GM12891 (cell line): ENCODE data around the gene LRRC4.

Experiments
- DNase-seq: peaks from one replicate; pipeline ENCODE4 v3.0.0; 2011; ENCODE audit warnings: low spot score; ENCODE audit not compliant: insufficient read length
- FAIRE-seq: peaks from 2 replicates; lab custom pipeline; 2011; peaks lifted over from hg19 to GRCh38; lab: Jason Lieb, UNC
- PAX5 ChIP-seq: IDR thresholded peaks from 2 replicates; pipeline ENCODE4 v1.6.1; 2011; ENCODE audit warnings: low read length, moderate library complexity, mild to moderate bottlenecking; ENCODE audit not compliant: insufficient read depth, severe bottlenecking
- POLR2A ChIP-seq: IDR thresholded peaks from 2 replicates; pipeline ENCODE4 v1.6.1; 2011; ENCODE audit warnings: low read depth, low read length, control low read depth
- POLR2AphosphoS5 ChIP-seq: IDR thresholded peaks from 2 replicates; pipeline ENCODE4 v1.6.1; 2011; ENCODE audit warnings: low read depth, low read length, control low read depth
- POU2F2 ChIP-seq: IDR thresholded peaks from 2 replicates; pipeline ENCODE4 v1.6.1; 2011; ENCODE audit warnings: low read depth, mild to moderate bottlenecking, control low read depth, low read length, moderate library complexity
- SPI1 ChIP-seq: IDR thresholded peaks from 2 replicates; pipeline ENCODE4 v1.6.1; 2011; ENCODE audit warnings: low read depth, low read length, control low read depth
- TAF1 ChIP-seq: IDR thresholded peaks from 2 replicates; pipeline ENCODE4 v1.6.1; 2011; ENCODE audit warnings: low read depth, low read length, control low read depth

Gene LRRC4

DNA sequence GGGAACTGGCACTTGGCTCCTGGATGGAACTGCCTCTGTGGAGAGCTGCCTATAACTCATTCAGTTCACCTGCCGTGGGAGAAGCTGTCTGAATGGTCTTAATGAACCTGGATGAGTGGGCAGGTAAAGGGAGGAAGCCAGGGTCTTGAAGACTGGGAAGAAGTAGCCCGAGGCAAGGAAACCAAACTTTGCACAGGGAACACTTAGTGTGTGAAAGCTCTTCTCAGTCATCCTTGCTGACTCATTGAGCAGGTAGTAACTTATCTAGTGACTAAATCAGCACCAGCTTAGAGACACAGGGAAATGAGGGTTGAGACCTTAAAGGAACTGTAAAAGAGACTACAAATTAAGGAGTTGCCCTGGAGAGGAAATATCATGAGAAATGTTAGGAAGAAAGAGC lies 9.9 kb downstream of the LRRC4 start:
- TF ChIP-seq POLR2A: no peak
- no peak for TF ChIP-seq TAF1
- TF ChIP-seq POU2F2: no peak
- no peak for TF ChIP-seq SPI1
- no peak for TF ChIP-seq PAX5
- TF ChIP-seq POLR2AphosphoS5: no peak
- FAIRE-seq (no peak), DNase-seq (no peak)

GRCh38 chr7:128020159-128020558 lies 11.1 kb downstream of the LRRC4 start:
- no peak for DNase-seq
- FAIRE-seq: no peak
- TF ChIP-seq POLR2A (no peak), POLR2AphosphoS5 (no peak), PAX5 (no peak), TAF1 (no peak), SPI1 (no peak), POU2F2 (no peak)

- no peak for FAIRE-seq
- DNase-seq: no peak
- TF ChIP-seq POU2F2: no peak
- TF ChIP-seq POLR2AphosphoS5: no peak
- no peak for TF ChIP-seq TAF1
- TF ChIP-seq SPI1: no peak
- no peak for TF ChIP-seq PAX5
- no peak for TF ChIP-seq POLR2A
Observed at GRCh38 chr7:128019288-128019687, 11.9 kb downstream of the LRRC4 start.

DNA sequence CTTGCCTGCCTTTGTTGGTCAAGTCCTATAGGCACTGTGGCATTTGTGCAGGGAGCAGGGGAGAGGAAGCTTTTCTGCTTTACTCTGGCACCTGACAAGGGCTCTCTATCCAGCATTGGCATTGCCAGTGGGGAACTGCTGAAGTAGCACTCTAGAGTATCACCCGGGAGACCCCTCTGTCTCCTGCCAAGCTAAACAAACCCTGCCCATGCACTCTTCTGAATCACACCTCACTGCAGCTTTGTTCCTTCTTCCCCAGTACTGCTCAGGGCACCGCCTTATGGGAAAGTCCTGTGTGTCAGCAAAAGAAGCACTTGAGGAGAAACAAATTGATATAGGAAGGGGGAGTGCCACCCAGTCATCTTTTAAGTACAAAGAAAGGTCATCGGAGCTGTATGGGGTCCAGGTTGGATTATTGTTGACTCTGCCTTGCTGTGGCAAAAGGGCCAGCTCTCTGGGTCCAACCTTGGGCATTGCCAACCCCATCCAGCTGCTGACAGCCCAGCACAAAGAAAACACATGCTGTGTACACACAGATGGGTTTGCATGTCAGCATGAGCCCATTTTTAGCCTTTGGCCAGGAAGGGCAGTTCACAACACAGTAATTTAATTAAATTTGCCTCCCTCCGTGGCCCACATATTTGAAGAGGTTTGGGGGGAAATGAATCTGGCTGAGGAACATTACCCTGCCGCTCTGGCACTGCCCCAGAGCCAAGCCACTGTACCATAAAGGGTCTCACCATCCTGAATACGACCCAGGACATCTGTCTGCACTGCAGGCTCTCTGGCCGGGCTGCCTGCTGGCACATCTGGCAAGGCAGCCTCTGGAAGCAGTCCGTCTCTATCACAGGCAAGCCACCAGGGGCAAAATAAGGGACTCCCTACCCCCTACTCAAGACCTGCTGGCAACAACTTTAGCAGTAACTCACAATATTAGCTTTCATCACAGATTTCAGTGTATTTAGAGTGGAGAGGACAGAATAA lies 13.1 kb downstream of the LRRC4 start:
- FAIRE-seq (no peak), DNase-seq (no peak)
- TF ChIP-seq POLR2AphosphoS5 (no peak), SPI1 (no peak), POLR2A (no peak), PAX5 (no peak), POU2F2 (no peak), TAF1 (no peak)

GRCh38 chr7:128017460-128017859 lies 13.8 kb downstream of the LRRC4 start:
- DNase-seq: no peak
- FAIRE-seq: no peak
- TF ChIP-seq SPI1: no peak
- TF ChIP-seq TAF1: no peak
- no peak for TF ChIP-seq POLR2A
- no peak for TF ChIP-seq PAX5
- no peak for TF ChIP-seq POLR2AphosphoS5
- TF ChIP-seq POU2F2: no peak

- FAIRE-seq (no peak), DNase-seq (no peak)
- TF ChIP-seq TAF1 (no peak), POLR2A (no peak)
Observed at GRCh38 chr7:128014811-128015210, 16.4 kb downstream of the LRRC4 start.

DNA sequence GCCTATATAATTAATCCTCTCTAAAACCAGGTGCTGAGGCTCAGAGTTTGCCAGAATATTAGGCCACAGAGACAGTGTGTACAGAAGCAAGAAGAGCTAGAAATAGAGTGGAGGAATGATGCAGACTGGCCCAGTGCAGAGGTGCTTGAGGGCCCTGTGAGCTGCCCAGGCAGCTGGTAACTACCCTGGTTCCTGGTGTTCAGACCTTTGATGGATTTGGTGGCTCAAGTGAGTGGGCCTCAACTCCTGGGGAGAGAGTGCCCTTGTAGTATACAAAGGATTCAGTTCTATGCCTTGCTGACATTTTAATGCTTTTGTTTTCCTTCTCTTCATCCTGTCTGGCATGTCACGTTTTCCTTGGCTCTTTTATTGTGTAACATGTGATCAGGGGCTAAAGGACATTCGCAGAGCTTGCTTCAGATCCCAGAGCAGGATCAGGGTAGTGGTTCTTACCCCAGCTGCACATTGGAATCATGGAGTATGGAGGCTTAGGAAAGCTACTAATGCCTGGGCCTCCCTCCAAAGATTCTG lies 20.0 kb downstream of the LRRC4 start:
- no peak for FAIRE-seq
- TF ChIP-seq SPI1 (no peak), POU2F2 (no peak), TAF1 (no peak), POLR2AphosphoS5 (no peak), POLR2A (no peak), PAX5 (no peak)

GRCh38 chr7:128010391-128011127 lies 20.7 kb downstream of the LRRC4 start:
- FAIRE-seq: no peak
- no peak for DNase-seq
- no peak for TF ChIP-seq POLR2A
- no peak for TF ChIP-seq PAX5
- no peak for TF ChIP-seq POU2F2
- TF ChIP-seq POLR2AphosphoS5: no peak
- TF ChIP-seq TAF1: no peak
- TF ChIP-seq SPI1: no peak

More for the DNA sequence above, 20.0 kb downstream of the LRRC4 start:
- no peak for DNase-seq

DNA sequence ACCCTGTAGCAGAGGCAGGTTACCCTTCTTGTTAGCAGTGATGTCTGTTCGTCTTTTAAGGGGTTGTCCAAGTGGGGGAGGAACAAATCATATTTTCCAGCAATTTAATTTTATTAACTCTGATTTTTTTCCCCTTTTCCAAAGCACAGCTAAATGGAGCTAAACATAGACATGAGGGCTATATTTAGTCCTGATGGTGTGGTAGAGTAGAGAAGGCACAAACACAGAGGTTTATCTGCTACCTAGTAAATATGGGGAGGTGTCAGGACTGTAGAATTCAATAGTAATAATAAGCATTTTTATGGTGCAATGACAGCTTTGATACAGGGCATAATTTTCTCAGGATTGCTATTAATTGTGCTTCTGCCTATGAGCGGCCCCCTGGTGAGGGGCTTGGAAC lies 22.5 kb downstream of the LRRC4 start:
- DNase-seq (no peak), FAIRE-seq (no peak)
- TF ChIP-seq POLR2A: no peak
- no peak for TF ChIP-seq PAX5
- TF ChIP-seq POU2F2: no peak
- TF ChIP-seq POLR2AphosphoS5: no peak
- no peak for TF ChIP-seq TAF1
- no peak for TF ChIP-seq SPI1
